Endothelial cell (in vitro differentiated cells): Measurements from ENCODE around the gene RNU1-4. TPM values are rescaled to one million over a fixed set of nuclear protein-coding genes. Genes with fewer than 3 reads are reported as not detected.
"Not testable (repeated sequence)": the region's sequence is repeated elsewhere in the genome, so short reads cannot be mapped to it uniquely, and the experiment has no call there.

Experiments
- DNase-seq: peaks from one replicate; pipeline ENCODE4 v3.0.0; 2021; ENCODE audit warnings: low spot score
- H3K27ac Mint-ChIP-seq: one replicate; pipeline ENCODE4 v1.8.0; 2021; ENCODE audit warnings: mixed read lengths, inconsistent platforms; ENCODE audit not compliant: unreplicated experiment
- H3K27me3 Mint-ChIP-seq: one replicate; pipeline ENCODE4 v1.8.0; 2021; ENCODE audit warnings: mild to moderate bottlenecking, moderate library complexity, mixed read lengths, inconsistent platforms; ENCODE audit not compliant: unreplicated experiment
- H3K36me3 Mint-ChIP-seq: one replicate; pipeline ENCODE4 v1.8.0; 2021; ENCODE audit warnings: mild to moderate bottlenecking, low read depth, mixed read lengths, inconsistent platforms; ENCODE audit not compliant: unreplicated experiment
- H3K4me1 Mint-ChIP-seq: one replicate; pipeline ENCODE4 v1.8.0; 2021; ENCODE audit warnings: mild to moderate bottlenecking, mixed read lengths, inconsistent platforms; ENCODE audit not compliant: unreplicated experiment
- H3K4me3 Mint-ChIP-seq: one replicate; pipeline ENCODE4 v1.8.0; 2021; ENCODE audit warnings: mild to moderate bottlenecking, mixed read lengths, inconsistent platforms; ENCODE audit not compliant: unreplicated experiment
- H3K9me3 Mint-ChIP-seq: one replicate; pipeline ENCODE4 v1.8.0; 2021; ENCODE audit warnings: mixed read lengths, inconsistent platforms; ENCODE audit not compliant: unreplicated experiment
- total RNA-seq: library from RNA; stranded (reverse); fragmentation: NEBNext Ultra II Directional; extraction: Animal tissue kit (Norgen Biotek cat#: 25700); gene quantifications from one replicate; pipeline ENCODE4 v1.2.1, GENCODE V29; 2021; ENCODE audit not compliant: unreplicated experiment
- TF ChIP-seq, protein P1 (sequence below): fragments of 200-600 bp; sonication (generic); IDR thresholded peaks from one replicate; pipeline ENCODE4 v1.5.0; 2021; ENCODE audit warnings: antibody characterized with exemption; ENCODE audit not compliant: unreplicated experiment

Gene RNU1-4
- total RNA-seq, 1 donor from 2014 or later = 3,428 TPM

- H3K27me3 Mint-ChIP-seq = no peaks in the 10 kb centered on the region
- DNase-seq = peak; percentile 62
Measured at GRCh38 chr1:16727190-16728111, 12.9 kb upstream of the RNU1-4 start.

DNA sequence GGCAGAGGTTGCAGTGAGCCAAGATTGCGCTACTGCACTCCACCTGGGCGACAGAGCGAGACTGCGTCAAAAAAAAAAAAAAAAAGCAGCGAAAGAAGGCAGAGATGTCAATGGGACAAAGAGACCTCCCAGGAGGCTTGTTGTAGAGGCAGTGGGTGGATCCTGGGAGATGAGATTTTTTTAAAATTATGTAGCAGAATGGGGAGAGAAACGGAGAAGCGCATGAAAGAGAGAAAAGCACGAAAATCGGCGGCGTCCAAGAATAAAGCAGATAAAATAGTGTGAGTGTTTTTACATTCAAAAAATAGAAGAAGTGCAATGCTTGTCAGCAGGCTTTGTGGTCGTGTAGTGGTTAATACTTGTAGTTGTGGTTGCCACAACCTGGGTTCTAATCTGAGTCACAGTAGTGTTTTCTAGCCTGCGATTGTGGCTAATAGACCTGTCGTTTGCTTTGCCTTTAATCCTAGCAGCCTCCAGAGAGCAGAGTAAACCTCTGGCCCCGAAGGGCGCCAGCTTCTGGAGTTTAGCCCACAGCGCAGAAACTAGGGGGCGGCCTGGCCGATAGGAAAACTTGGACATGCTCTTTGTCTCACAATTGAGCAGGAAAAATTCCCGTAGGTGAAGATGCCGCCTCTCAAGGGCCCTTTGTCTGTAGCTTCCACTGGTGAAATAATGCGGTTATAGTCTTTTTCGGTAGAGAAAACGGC lies 11.9 kb upstream of the RNU1-4 start:
- not testable (repeated sequence) for H3K27me3 Mint-ChIP-seq, H3K9me3 Mint-ChIP-seq, DNase-seq, H3K36me3 Mint-ChIP-seq, H3K4me1 Mint-ChIP-seq, H3K27ac Mint-ChIP-seq, H3K4me3 Mint-ChIP-seq

More at GRCh38 chr1:16727190-16728111, 12.9 kb upstream of the RNU1-4 start:
- H3K4me1 Mint-ChIP-seq = no peaks in the 10 kb centered on the region
- no peaks in the 10 kb centered on the region for H3K36me3 Mint-ChIP-seq
- TF ChIP-seq, protein P1, sequence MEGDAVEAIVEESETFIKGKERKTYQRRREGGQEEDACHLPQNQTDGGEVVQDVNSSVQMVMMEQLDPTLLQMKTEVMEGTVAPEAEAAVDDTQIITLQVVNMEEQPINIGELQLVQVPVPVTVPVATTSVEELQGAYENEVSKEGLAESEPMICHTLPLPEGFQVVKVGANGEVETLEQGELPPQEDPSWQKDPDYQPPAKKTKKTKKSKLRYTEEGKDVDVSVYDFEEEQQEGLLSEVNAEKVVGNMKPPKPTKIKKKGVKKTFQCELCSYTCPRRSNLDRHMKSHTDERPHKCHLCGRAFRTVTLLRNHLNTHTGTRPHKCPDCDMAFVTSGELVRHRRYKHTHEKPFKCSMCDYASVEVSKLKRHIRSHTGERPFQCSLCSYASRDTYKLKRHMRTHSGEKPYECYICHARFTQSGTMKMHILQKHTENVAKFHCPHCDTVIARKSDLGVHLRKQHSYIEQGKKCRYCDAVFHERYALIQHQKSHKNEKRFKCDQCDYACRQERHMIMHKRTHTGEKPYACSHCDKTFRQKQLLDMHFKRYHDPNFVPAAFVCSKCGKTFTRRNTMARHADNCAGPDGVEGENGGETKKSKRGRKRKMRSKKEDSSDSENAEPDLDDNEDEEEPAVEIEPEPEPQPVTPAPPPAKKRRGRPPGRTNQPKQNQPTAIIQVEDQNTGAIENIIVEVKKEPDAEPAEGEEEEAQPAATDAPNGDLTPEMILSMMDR = no peak
- H3K27ac Mint-ChIP-seq = no peak overlapping the region
- H3K4me3 Mint-ChIP-seq = no peak overlapping the region
- no peaks in the 10 kb centered on the region for H3K9me3 Mint-ChIP-seq

- H3K9me3 Mint-ChIP-seq, H3K36me3 Mint-ChIP-seq, H3K27me3 Mint-ChIP-seq, H3K4me1 Mint-ChIP-seq, DNase-seq, H3K27ac Mint-ChIP-seq, H3K4me3 Mint-ChIP-seq: not testable (repeated sequence)
Measured at GRCh38 chr1:16732254-16732896, 7.9 kb upstream of the RNU1-4 start.

GRCh38 chr1:16741230-16741629 lies 914 bp downstream of the RNU1-4 start:
- H3K36me3 Mint-ChIP-seq, H3K27ac Mint-ChIP-seq, DNase-seq, H3K9me3 Mint-ChIP-seq, H3K27me3 Mint-ChIP-seq, H3K4me3 Mint-ChIP-seq, H3K4me1 Mint-ChIP-seq: not testable (repeated sequence)

DNA sequence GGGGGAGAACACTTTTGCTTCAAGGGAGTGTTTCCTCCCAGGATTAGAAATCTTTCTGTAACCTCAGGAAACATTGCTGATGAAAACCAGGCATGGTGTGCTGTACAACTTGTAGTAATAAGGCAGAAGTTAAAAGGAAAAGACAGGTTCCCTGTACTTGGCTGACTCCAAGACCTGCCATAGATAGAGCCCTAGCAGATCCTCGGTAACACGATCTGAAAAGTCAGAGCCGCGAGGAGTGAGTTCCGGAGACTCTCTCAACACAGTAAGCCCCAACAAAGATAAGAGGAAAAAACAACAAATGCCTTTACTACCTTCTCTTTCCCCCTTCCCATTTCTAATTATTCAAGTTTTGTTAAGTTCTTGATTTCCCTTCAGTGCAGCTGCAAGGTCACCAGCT lies 7.3 kb downstream of the RNU1-4 start:
- H3K27me3 Mint-ChIP-seq, H3K27ac Mint-ChIP-seq, H3K4me1 Mint-ChIP-seq, DNase-seq, H3K36me3 Mint-ChIP-seq, H3K9me3 Mint-ChIP-seq, H3K4me3 Mint-ChIP-seq: not testable (repeated sequence)

- DNase-seq, H3K36me3 Mint-ChIP-seq, H3K27ac Mint-ChIP-seq, H3K4me1 Mint-ChIP-seq, H3K9me3 Mint-ChIP-seq, H3K27me3 Mint-ChIP-seq, H3K4me3 Mint-ChIP-seq: not testable (repeated sequence)
Measured at GRCh38 chr1:16748710-16749109, 8.4 kb downstream of the RNU1-4 start.

GRCh38 chr1:16749910-16750888 lies 9.9 kb downstream of the RNU1-4 start:
- not testable (repeated sequence) for DNase-seq, H3K4me1 Mint-ChIP-seq, H3K27me3 Mint-ChIP-seq

DNA sequence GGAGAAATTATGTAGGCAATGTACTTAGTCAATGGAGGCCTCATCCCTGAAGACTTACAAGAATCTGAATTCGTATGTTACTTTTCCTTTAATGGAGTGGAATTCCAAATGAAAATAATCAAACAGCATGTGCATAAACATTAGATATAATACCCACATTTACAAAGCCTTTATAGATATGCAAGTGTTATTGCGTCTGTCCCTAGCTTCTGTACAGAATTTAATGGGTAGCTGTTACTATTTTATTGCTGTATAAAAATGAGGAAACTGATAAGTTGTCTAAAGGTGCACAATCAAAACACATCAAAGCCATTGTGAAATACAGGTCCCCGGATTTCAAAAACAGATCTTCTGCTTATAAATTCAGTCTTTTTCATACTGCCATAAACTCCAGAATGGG lies 12.5 kb downstream of the RNU1-4 start:
- not testable (repeated sequence) for H3K9me3 Mint-ChIP-seq, H3K36me3 Mint-ChIP-seq, DNase-seq, H3K4me3 Mint-ChIP-seq, H3K4me1 Mint-ChIP-seq, H3K27me3 Mint-ChIP-seq, H3K27ac Mint-ChIP-seq

More at GRCh38 chr1:16749910-16750888, 9.9 kb downstream of the RNU1-4 start:
- not testable (repeated sequence) for H3K4me3 Mint-ChIP-seq, H3K27ac Mint-ChIP-seq, H3K9me3 Mint-ChIP-seq, H3K36me3 Mint-ChIP-seq

- peak; percentile 6 for DNase-seq
- not testable (repeated sequence) for H3K36me3 Mint-ChIP-seq, H3K27ac Mint-ChIP-seq, H3K9me3 Mint-ChIP-seq, H3K4me1 Mint-ChIP-seq, H3K4me3 Mint-ChIP-seq, H3K27me3 Mint-ChIP-seq
Measured at GRCh38 chr1:16755385-16755784, 15.1 kb downstream of the RNU1-4 start.

GRCh38 chr1:16755932-16756331 lies 15.6 kb downstream of the RNU1-4 start:
- not testable (repeated sequence) for H3K4me1 Mint-ChIP-seq, H3K27ac Mint-ChIP-seq, H3K4me3 Mint-ChIP-seq, H3K9me3 Mint-ChIP-seq, DNase-seq, H3K36me3 Mint-ChIP-seq, H3K27me3 Mint-ChIP-seq
